GM18951 (cell line): ENCODE measurements around the gene PDE11A.

Experiments used
- POLR2A ChIP-seq: IDR thresholded peaks from 4 replicates; pipeline ENCODE4 v1.6.1; 2011; ENCODE audit warnings: mild to moderate bottlenecking; ENCODE audit not compliant: insufficient read length, insufficient read depth; ENCODE audit errors: extremely low read depth
- in situ Hi-C: fragments of 300-500 bp; cut with MboI; formaldehyde crosslinking; loops from one replicate; pipeline ENCODE4 v1.12.0; 2022; ENCODE audit warnings: low sequenced_read_pairs, mixed read lengths, inconsistent platforms; ENCODE audit not compliant: unreplicated experiment

The PDE11A gene

DNA sequence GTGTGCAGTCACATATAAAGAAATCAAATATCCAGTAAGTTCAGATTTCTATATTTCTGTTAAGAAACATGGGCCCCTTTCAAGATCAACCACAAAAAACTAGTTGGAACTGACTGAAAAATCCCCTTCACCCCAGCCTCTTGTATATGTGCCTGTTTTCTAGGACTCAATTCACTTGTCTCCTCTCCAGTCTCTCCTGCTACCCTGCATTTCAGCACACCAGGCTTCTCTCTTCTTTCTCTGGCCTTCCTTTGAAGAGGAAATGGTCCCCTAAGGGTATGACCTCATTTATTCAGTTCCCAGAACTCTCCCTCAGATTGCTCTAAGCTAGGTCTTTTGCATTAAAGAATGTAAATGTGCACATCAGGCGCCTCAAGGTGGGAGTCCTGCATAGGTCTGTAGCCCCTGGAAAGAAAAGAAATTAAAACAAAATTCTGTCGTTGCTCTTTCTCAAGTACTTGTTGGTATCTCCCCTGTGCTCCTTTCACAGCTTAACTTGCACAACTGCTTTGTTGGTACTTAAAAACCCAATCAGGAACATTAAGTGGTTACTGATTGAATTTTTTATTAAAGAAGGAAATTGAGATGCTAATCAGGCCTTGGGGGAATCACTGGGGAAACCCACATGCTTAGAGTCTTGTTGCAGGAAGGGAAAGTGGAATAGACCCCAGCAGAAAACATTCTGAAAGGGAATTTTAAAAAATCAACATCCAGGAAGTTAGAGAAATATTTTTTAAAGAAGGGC, 401.6 kb downstream of the PDE11A start:
- in situ Hi-C loops, result no loop called here
- no peak for TF ChIP-seq POLR2A

DNA sequence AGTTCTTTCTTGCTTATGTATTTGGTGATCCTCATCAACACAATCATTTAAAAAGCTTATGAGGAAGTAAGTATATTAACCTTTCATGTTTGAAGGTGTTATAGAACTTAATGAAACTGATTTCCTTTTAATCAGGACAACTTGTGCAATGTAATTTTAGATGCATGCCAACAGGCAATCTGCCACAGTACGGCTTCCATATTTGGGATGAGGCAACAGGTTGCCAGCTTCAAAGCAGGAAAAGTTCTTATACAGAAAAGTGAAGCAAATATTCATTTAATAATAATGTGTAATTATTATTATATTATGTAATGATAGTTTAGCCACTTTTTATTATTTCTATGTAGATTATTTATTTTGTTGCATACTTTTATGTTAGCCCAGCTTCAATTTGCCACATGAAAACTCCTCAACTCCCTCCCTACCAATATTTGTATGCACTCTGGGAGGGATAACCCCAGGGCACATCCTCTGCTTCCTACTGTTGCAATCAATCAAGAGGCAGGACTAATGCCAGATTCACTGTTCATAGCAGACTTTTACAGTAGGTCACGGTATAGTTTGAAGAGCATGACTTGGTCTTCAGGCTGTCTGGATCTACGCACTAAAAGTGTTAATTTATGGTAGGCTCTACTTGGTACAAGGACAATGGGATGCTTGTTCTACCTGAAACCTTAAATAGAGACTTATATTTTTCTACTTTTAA, 402.8 kb downstream of the PDE11A start:
- no peak for TF ChIP-seq POLR2A
- in situ Hi-C loops, result no loop called here

DNA sequence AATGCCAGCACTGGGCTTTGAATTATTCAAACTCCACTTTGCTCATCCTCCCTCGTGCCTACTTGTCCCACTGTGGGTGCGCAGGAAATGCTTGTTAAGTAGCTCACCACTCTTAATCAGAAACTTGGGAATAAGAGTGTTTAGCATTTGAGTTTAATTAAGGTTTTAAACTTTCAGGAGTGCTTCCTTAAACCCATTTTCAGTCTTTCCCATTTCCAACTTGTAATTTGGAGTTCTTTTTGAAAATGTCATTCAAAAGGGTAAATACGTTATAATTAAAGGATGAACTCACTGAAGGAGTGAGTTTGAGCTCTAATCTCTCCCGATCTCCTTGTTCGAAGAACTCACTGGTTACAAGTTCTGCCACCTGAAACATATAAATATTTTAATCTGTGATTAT, 403.4 kb downstream of the PDE11A start:
- in situ Hi-C loops, result no loop called here
- no peak for TF ChIP-seq POLR2A

DNA sequence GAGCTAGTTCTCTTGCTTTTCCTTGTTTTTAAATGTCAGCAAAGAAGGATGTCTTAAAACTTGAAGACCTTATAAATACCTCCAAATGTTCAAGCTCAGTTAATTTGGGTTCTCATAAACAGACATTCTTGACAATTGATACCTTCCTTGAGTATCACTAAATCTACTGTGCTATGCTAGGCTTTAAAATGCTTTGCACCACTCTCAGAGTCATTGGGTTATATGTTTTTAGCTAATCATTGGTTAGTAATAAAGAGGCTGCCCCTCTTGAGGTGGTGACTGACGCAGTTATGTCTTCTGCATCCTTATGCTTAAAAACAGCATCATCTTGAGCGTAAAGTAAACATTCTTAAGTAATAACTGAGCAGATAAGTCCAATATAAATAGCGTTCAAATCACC, 404.0 kb downstream of the PDE11A start:
- in situ Hi-C loops, result no loop called here
- no peak for TF ChIP-seq POLR2A

DNA sequence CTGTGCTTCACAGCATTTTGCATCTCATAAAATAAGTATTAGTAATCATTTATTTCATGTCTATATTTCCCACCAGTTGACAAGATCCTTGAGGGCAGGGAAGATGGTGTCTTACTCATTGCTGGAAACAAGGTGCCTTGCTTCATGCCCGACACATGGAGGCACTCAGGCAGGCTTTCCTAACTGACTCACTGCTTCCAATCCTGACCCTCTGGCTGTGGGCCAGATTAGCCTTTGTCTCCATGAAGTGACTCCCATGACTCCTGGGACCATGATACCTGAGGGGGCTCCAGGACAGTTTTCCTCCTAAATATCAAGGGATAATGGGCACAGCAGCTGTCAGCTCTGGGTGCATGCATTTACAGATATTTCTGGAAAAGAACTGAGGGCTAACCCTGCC, 405.0 kb downstream of the PDE11A start:
- TF ChIP-seq POLR2A, result no peak
- in situ Hi-C loops, result no loop called here

DNA sequence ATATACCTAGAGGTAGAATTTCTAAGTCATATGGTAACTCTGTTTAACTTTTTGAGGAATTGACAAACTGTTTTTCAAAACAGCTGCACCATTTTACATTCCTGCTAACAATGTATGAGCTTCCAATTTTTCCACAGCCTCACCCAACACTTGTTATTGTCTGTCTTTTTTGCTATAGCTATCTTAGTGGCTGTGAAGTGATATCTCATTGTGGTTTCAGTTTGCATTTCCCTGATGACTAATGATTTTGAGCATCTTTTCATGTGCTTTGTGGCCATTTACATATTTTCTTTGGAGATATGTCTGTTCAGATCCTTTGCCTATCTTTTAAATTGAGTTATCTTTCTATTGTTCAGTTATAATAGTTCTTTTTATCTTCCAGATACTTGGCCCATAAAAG, 406.2 kb downstream of the PDE11A start:
- no peak for TF ChIP-seq POLR2A
- in situ Hi-C loops, result no loop called here

DNA sequence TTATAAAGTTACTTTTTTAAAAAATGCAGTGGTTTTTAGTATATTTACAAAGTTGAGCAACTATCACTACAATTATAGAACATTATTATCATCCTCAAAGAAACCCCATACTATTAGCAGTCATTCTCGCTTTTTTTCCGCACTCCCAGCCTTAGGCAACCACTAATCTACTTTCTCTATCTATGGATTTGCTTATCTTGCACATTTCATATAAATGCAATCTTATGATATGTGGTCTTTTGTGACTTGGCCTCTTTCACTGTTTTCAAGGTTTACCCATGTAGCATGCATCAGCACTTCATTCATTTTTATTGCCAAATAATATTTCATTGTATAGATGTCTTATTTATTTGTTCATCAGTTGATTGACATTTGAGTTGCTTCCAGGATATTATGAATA, 406.6 kb downstream of the PDE11A start:
- TF ChIP-seq POLR2A, result no peak
- in situ Hi-C loops, result no loop called here

DNA sequence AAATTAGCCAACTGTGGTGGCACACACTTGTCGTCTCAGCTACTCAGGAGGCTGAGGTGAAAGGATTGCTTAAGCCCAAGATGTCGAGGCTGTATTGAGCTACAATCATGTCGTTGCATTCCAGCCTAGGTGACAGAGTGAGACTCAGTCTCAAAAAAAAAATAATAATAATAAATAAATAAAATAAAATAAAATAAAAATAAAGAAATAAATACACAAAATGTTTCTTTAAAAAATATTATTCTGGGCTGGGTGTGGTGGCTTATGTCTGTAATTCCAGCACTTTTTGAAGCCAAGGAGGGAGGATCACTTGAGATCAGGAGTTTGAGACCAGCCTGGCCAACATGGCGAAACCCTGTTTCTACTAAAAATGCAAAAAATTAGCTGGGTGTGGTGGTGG, 407.2 kb downstream of the PDE11A start:
- TF ChIP-seq POLR2A, result no peak
- in situ Hi-C loops, result no loop called here

DNA sequence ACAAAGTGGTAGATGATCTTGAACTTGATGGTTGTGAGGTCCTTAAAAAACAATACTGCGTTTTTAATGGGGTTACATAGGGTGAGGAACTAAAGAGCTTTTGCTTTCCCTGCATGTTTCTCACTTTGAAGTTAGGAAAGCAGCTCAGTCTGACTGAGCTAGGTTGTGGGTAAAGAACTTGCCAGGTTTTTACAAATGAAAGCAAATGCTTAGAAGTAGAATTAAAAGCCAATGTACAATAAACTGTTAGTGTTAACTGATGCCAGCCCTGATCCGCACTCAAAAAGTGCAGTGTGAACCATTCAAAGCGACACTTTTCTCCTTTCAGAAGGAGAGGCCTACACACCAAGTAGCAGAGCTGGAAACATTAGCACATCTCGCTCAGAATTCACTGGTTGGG, 409.7 kb downstream of the PDE11A start:
- in situ Hi-C loops, result no loop called here
- no peak for TF ChIP-seq POLR2A

DNA sequence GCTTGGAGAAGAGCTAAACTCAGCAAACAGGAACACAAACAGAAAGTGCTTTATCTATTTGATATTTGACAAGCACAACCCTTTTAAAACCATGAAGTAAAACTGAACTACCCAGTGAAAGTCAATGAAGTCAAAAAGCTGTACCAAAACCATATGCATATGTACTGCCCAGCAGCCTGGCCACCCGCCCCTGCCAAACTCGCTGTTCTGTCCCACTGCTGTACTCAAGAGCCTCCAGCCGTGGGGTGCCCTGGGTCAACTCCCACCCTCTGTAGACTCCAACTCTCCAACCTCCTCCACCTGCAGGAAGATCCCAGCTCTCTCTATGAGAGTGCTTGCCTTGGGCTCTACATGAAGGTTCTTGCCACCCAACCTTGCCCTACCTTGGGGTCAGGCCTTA, 411.8 kb downstream of the PDE11A start:
- no peak for TF ChIP-seq POLR2A
- in situ Hi-C loops, result no loop called here

DNA sequence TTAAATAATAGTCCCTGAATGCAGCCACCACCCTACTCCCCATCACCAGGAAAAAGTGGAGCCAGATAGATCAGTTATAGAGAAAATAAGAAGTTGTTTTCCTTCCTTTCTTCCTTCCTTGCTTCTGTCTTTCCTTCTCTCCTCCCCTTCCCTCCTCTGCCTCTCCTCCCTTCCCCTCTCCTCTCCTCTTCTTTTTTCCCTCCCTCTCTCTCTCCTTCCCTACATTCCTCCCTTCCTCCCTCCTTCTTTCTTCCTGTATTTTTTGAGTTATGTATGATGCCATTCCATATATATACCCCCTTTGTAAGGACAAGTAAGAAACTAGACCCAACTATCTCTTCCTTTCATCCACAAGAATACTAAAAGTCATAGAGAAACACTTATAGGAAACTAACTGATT, 414.3 kb downstream of the PDE11A start:
- in situ Hi-C loops, result no loop called here
- no peak for TF ChIP-seq POLR2A

DNA sequence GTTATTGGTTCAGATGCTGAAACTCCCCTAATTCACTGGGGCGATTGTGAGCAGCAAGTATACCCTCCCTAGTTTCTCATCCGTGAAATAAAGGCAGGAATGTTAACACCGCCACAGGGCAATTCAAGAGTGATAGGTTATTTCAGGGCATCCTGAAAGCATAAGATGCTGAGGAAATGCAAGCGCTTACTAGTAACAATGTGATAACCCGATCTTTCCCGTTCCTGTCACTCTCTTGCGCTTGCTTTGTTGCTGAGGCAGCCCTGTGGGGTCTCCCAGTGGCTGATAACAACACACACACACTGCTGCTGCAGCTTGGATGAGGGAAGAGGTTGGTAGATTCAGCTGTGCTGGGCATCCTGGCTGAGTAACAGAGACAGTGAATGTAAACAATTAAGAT, 420.7 kb downstream of the PDE11A start:
- in situ Hi-C loops, result no loop called here
- TF ChIP-seq POLR2A, result no peak

DNA sequence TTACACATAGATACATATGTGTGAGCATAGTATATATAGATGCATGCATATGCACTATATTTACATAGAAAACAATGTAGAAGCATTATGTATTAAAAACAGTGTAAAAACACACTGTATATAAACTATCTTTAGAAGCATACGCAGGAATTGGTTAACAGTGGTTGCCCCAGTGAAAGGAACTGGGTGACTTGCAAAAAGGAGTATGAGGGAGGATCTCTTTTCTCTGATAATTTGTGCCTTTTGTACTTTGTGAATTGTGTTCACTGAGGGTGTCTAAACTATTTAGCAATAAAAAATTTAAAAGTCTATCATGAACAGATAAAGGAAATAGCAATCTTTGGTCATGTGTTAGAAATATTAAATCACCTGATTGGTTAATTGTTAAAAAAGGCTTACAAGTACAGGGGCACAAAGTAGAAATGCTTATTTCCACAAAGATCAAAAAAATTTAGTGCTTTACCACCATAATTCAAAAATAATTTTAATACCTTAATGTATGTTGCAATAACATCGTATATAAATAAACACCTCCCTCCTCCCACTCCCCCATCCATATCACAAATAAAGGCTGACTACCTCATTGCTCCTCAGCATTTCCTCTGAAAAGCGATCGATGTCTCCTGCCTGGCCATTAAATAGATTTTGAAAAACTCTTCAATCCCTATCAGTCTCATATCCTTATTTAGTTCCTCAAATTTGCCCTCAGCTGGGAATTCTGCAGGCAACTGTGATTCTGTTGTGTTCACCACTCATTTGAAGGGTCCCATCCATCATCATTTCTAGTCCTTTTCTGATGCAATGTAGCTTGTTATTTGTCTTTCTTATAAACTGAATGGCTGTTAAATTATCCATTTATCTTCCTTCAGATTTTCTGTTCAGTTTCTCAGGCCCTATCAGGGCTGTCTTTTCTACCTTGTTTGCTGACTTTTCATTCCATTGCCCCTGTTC, 422.7 kb downstream of the PDE11A start:
- in situ Hi-C loops, result no loop called here
- TF ChIP-seq POLR2A, result no peak
